Adrenal gland (tissue), 5 donors: ENCODE results near the gene POLR2A.

Source experiments
- CTCF ChIP-seq, 6 experiments: fragments of 450-650 bp in 4 of 6; fragments of 200-600 bp in 2 of 6; sonication (generic) in 1 of 6; IDR thresholded peaks; 1 replicate in 5 of 6; 2 replicates in 1 of 6; pipeline versions ENCODE4 v1.5.1 to v1.8.0; 2016 to 2021; ENCODE audit warnings: antibody characterized with exemption in 6 of 6, mild to moderate bottlenecking in 2 of 6, moderate library complexity in 1 of 6
- POLR2A ChIP-seq, 2 donors: fragments of 450-650 bp; IDR thresholded peaks; one replicate each; pipeline ENCODE4 v1.6.1; 2017; ENCODE audit warnings: antibody characterized with exemption in 2 of 2, mild to moderate bottlenecking in 2 of 2, moderate library complexity in 1 of 2
- donor health status: DM: no; HTN: no; CAD: no.

GRCh38 chr17:7508846-7509245 is 24.7 kb downstream of the POLR2A start:
- TF ChIP-seq POLR2A (IDR thresholded peaks at IDR 0.05) = no peak
- TF ChIP-seq CTCF (IDR thresholded peaks at IDR 0.05) = no peak
